ENCODE results near the gene PLEKHA6. TPM values are rescaled to one million over a fixed set of nuclear protein-coding genes. Genes with fewer than 3 reads are reported as not detected.

The PLEKHA6 gene
- total RNA-seq, 1 experiment from 2014 or later: 2.1 TPM

DNA sequence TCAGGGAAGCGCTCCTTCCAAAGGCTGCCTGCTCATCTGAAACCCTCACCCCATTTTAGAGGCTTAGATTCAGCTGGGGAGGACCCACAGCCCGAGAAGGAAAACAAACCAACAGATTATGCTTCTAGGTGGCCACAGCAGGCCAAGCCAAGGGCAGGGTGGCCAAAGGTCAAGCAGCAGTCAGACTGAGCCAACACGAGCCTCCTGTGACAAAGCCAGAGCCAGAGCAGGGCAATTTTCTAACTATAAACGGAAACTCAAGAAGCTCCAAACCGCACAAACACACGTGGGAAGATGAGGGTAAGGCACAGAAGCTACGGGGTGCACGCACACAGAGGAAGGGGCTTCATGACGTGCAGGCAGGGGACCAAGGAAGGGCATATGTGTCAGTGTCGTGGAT is 64.1 kb downstream of the PLEKHA6 start:
- Mint-ChIP-seq H3K4me3 (no peak overlapping the region; a peak in 1 of 5 replicates), H3K36me3 (ENCODE audit: insufficient read depth in 1 of 3, low read depth in 3 of 3) (peaks cover 0 to 3% (median 0%) of the 10 kb centered on the region in 3 experiments; a peak in 1 of 7 replicates)

More for the DNA sequence above, 64.1 kb downstream of the PLEKHA6 start:
- Histone ChIP-seq H2BK5ac (ENCODE audit: insufficient read length, low read length) (no peak overlapping the region), H3K4me2 (ENCODE audit: insufficient read depth, insufficient read length, low read length) (no peak overlapping the region), H3T11ph (ENCODE audit: low read length) (no peak overlapping the region), H3K23ac (ENCODE audit: insufficient read length, low read depth, low read length) (no peak overlapping the region), H3K4me1 (ENCODE audit: insufficient read depth, low read length) (no peaks in the 10 kb centered on the region), H2BK12ac (ENCODE audit: insufficient read length, low read depth, low read length) (no peak overlapping the region), H2BK20ac (ENCODE audit: low read depth, low read length, poor library complexity, severe bottlenecking) (no peak overlapping the region), H3K4ac (ENCODE audit: low read depth, low read length) (no peak overlapping the region), H3K27ac (ENCODE audit: insufficient read length, low read depth, low read length) (no peak overlapping the region), H3K9me3 (ENCODE audit: control insufficient read depth, low read depth, low read length) (no peaks in the 10 kb centered on the region), H2BK15ac (ENCODE audit: low read depth, low read length) (no peak overlapping the region), H2AK5ac (ENCODE audit: insufficient read length, low read length) (no peak overlapping the region), H2BK120ac (ENCODE audit: low read depth, low read length, poor library complexity, severe bottlenecking) (no peak overlapping the region), H3K79me2 (ENCODE audit: insufficient read depth, low read length) (no peaks in the 10 kb centered on the region), H4K20me1 (ENCODE audit: control insufficient read depth, insufficient read depth, insufficient read length) (no peaks in the 10 kb centered on the region), H3K56ac (ENCODE audit: insufficient read length, low read depth, low read length) (no peak overlapping the region), H3K9ac (ENCODE audit: extremely low read depth, insufficient read length, low read length) (no peak overlapping the region), H3K14ac (ENCODE audit: insufficient read depth, low read length) (no peak overlapping the region), H2AFZ (ENCODE audit: low read length) (no peak overlapping the region), H3K27me3 (ENCODE audit: insufficient read depth, low read length) (no peaks in the 10 kb centered on the region), H3K79me1 (ENCODE audit: insufficient read depth, low read depth, low read length, poor library complexity, severe bottlenecking) (no peaks in the 10 kb centered on the region), H4K91ac (ENCODE audit: insufficient read length, low read depth, low read length) (no peak overlapping the region), H3K23me2 (ENCODE audit: insufficient read length, low read depth, low read length, poor library complexity, severe bottlenecking) (no peaks in the 10 kb centered on the region), H3K18ac (ENCODE audit: insufficient read length, low read depth, low read length) (no peak overlapping the region), H4K5ac (ENCODE audit: insufficient read length, low read depth, low read length) (no peak overlapping the region), H4K8ac (replicated peaks; ENCODE audit: insufficient read length, low read depth, low read length) (no peak overlapping the region)
- no peak for DNase-seq
- Mint-ChIP-seq H3K4me1 (peaks cover 17 to 20% of the 10 kb centered on the region in 2 experiments), H3K27ac (peak overlapping the region in 1 of 3 experiments; percentile 22; a peak in 1 of 7 replicates), H3K27me3 (ENCODE audit: low read depth) (peaks cover 3% of the 10 kb centered on the region), H3K9me3 (no peaks in the 10 kb centered on the region)
- WGBS (ENCODE audit: extremely low coverage, insufficient read length, low lambda C conversion rate): no CpG with 5 or more reads among the region's 10 CpGs
- TF ChIP-seq, protein P1, sequence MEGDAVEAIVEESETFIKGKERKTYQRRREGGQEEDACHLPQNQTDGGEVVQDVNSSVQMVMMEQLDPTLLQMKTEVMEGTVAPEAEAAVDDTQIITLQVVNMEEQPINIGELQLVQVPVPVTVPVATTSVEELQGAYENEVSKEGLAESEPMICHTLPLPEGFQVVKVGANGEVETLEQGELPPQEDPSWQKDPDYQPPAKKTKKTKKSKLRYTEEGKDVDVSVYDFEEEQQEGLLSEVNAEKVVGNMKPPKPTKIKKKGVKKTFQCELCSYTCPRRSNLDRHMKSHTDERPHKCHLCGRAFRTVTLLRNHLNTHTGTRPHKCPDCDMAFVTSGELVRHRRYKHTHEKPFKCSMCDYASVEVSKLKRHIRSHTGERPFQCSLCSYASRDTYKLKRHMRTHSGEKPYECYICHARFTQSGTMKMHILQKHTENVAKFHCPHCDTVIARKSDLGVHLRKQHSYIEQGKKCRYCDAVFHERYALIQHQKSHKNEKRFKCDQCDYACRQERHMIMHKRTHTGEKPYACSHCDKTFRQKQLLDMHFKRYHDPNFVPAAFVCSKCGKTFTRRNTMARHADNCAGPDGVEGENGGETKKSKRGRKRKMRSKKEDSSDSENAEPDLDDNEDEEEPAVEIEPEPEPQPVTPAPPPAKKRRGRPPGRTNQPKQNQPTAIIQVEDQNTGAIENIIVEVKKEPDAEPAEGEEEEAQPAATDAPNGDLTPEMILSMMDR (conservative IDR thresholded peaks at IDR 0.05): no peak
